Activated B cell treated with CpG ODN at 0.5 μM for 24 hours (primary cell): ENCODE results near the gene KIAA1614. TPM values are rescaled to one million over a fixed set of nuclear protein-coding genes. Genes with fewer than 3 reads are reported as not detected.

Experiments
- ATAC-seq: fragments of 200-7000 bp; cut with Tn5 transposase; one replicate; pipeline ENCODE4 v1.10.0; 2021; ENCODE audit warnings: low read depth, mild to moderate bottlenecking, moderate library complexity
- CTCF ChIA-PET: fragments of 350-600 bp; sonication (Branson Sonifier 250); formaldehyde crosslinking; loops from one replicate; lab custom pipeline; 2021; ENCODE audit warnings: antibody characterized with exemption; lab: Charles Lee
- POLR2A ChIA-PET: fragments of 350-600 bp; sonication (Branson Sonifier 250); formaldehyde crosslinking; loops from one replicate; lab custom pipeline; 2021; ENCODE audit warnings: antibody characterized with exemption; lab: Charles Lee
- DNase-seq: peaks from one replicate; pipeline ENCODE4 v3.0.0; 2022
- H3K27ac Mint-ChIP-seq: one replicate; pipeline ENCODE4 v1.8.0; 2020; ENCODE audit warnings: mixed read lengths
- H3K27me3 Mint-ChIP-seq: one replicate; pipeline ENCODE4 v1.8.0; 2021; ENCODE audit warnings: mixed read lengths
- H3K36me3 Mint-ChIP-seq: one replicate; pipeline ENCODE4 v1.8.0; 2021; ENCODE audit warnings: low read depth, mixed read lengths
- H3K4me1 Mint-ChIP-seq: one replicate; pipeline ENCODE4 v1.8.0; 2021; ENCODE audit warnings: mixed read lengths
- H3K4me3 Mint-ChIP-seq: one replicate; pipeline ENCODE4 v1.8.0; 2020; ENCODE audit warnings: mild to moderate bottlenecking, mixed read lengths
- H3K9me3 Mint-ChIP-seq: one replicate; pipeline ENCODE4 v1.8.0; 2020; ENCODE audit warnings: mixed read lengths
- intact Hi-C: fragments of 100-400 bp; cut with micrococcal nuclease; formaldehyde crosslinking; loops from one replicate; pipeline ENCODE4 v1.15.1; 2024
- total RNA-seq: library from RNA; stranded (reverse); gene quantifications from 2 replicates; pipeline ENCODE4 v1.2.3, GENCODE V29; 2022
- TF ChIP-seq, protein P1 (sequence below): fragments of 200-600 bp; IDR thresholded peaks from one replicate; pipeline ENCODE4 v1.8.0; 2022; ENCODE audit warnings: antibody characterized with exemption, mild to moderate bottlenecking

KIAA1614 gene
- total RNA-seq, 1 donor from 2014 or later = 0.38 TPM

DNA sequence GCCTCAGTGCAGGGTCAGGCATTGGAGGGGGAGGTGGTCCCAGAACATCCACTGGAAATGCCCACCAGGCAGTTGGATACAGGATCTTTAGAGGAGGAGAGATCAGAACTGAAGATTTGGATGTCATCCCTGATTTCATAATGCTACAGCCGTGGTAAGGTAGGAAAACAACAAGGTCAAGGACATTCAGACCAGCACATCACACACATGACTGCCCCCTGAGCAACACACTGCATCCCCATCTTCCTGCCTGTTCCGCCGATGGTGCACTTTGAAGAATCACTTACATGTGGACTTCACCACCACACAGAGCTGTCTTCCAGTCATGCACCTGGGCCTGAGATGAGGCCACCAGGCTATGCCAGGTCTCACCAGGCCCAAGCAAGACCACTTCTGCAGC lies 16.7 kb downstream of the KIAA1614 start:
- ATAC-seq = no peak
- peaks cover 3% of the 10 kb centered on the region for H3K27me3 Mint-ChIP-seq
- CTCF ChIA-PET = no interaction called here
- POLR2A ChIA-PET = no interaction called here
- no peak overlapping the region for H3K27ac Mint-ChIP-seq
- DNase-seq = no peak
- H3K36me3 Mint-ChIP-seq = no peaks in the 10 kb centered on the region
- H3K9me3 Mint-ChIP-seq = no peaks in the 10 kb centered on the region
- intact Hi-C loops = no loop called here
- no peak overlapping the region for H3K4me3 Mint-ChIP-seq
- H3K4me1 Mint-ChIP-seq = peaks cover 10% of the 10 kb centered on the region
- TF ChIP-seq, protein P1, sequence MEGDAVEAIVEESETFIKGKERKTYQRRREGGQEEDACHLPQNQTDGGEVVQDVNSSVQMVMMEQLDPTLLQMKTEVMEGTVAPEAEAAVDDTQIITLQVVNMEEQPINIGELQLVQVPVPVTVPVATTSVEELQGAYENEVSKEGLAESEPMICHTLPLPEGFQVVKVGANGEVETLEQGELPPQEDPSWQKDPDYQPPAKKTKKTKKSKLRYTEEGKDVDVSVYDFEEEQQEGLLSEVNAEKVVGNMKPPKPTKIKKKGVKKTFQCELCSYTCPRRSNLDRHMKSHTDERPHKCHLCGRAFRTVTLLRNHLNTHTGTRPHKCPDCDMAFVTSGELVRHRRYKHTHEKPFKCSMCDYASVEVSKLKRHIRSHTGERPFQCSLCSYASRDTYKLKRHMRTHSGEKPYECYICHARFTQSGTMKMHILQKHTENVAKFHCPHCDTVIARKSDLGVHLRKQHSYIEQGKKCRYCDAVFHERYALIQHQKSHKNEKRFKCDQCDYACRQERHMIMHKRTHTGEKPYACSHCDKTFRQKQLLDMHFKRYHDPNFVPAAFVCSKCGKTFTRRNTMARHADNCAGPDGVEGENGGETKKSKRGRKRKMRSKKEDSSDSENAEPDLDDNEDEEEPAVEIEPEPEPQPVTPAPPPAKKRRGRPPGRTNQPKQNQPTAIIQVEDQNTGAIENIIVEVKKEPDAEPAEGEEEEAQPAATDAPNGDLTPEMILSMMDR = no peak

DNA sequence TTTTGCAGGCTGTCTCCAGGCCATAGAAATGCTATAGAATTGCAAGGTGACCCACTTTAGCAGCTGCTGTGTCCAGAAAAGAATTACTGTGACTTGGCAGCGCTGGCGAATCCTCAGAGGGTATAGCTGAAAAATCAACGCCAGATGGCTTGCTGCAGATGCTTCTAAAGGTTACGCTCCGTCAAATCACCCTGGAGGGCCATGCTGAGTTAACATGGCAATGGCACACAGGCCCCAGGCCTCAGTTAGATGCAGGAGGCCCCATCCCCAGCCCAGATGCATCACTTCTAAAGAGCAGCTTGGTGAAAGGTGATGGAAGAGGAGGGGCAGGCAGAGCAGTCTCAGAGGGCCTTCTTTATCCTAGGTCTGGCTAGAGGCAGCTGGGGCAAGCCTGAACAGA lies 18.0 kb downstream of the KIAA1614 start:
- Mint-ChIP-seq H3K27ac (no peak overlapping the region), H3K4me1 (peaks cover 18% of the 10 kb centered on the region), H3K36me3 (no peaks in the 10 kb centered on the region), H3K9me3 (no peaks in the 10 kb centered on the region), H3K27me3 (no peaks in the 10 kb centered on the region), H3K4me3 (no peak overlapping the region)
- TF ChIP-seq, protein P1 = no peak
- ChIA-PET POLR2A (no interaction called here), CTCF (no interaction called here)
- ATAC-seq = no peak
- intact Hi-C loops = no loop called here
- DNase-seq = no peak

DNA sequence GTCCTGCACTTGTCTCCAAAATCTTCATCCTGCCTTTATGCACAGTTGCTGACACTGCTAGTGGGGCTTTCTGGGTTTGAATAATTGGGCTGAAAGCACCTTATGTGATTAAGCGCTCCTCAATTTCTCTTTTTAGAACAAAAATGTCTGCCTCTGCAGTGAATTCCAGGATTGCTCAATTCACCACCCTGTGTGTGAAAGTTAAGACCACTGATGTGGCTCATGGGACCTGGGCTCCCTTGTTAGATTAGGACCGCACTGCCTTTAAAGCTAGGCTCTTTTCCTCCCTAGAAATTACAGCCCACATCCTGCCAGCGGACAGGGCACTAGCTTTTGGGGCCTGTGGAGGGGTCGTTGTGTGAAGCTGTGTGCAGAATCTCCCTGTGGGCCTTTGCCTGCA lies 18.8 kb downstream of the KIAA1614 start:
- intact Hi-C loops = no loop called here
- TF ChIP-seq, protein P1 = no peak
- Mint-ChIP-seq H3K4me1 (peaks cover 21% of the 10 kb centered on the region), H3K27me3 (no peaks in the 10 kb centered on the region), H3K9me3 (no peaks in the 10 kb centered on the region), H3K36me3 (no peaks in the 10 kb centered on the region), H3K27ac (no peak overlapping the region), H3K4me3 (no peak overlapping the region)
- ATAC-seq (no peak), DNase-seq (no peak)
- ChIA-PET CTCF (no interaction called here), POLR2A (no interaction called here)

DNA sequence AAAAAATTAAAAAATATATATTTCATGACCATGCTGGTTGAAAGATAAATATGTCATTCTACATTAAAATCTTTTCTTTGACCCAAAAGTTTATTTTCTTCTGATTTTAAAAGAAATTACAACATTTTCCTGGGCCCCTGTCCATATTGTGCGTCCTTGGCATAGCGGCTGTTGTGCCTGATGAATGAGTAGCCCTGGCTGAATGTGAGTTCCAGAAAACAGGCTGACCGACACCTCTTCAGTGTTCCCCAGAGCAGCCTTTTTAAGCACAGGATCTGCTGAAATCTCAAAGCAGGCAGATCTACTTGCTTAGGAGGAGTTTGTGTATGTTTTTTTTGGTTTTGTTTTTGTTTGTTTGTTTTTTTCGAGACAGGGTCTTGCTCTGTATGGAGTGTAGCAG lies 19.7 kb downstream of the KIAA1614 start:
- ChIA-PET CTCF (no interaction called here), POLR2A (no interaction called here)
- ATAC-seq = no peak
- H3K9me3 Mint-ChIP-seq = no peaks in the 10 kb centered on the region
- DNase-seq = no peak
- intact Hi-C loops = no loop called here
- no peak overlapping the region for H3K4me3 Mint-ChIP-seq
- no peaks in the 10 kb centered on the region for H3K27me3 Mint-ChIP-seq
- no peak overlapping the region for H3K27ac Mint-ChIP-seq
- no peaks in the 10 kb centered on the region for H3K36me3 Mint-ChIP-seq
- TF ChIP-seq, protein P1 = no peak
- H3K4me1 Mint-ChIP-seq = peaks cover 16% of the 10 kb centered on the region

DNA sequence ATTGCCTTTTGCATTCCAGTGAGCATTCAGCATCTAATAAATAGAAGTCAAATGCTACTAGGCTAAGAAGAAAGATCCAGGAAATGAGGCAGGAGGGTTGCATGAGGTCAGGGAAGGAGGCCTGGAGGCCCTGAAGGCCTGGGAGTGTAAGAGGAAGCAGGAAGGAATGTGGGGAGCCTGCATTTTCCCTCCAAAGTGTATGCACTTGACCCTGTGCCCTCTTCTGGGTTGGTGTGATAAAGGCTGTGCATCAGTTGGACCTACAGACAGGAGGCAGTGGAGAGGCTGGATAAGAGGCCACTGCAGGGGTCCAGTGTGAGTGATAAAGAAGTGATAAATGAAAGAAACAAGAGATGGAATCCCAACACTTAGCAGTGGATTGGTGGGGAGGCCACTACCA lies 20.4 kb downstream of the KIAA1614 start:
- H3K4me1 Mint-ChIP-seq = peaks cover 16% of the 10 kb centered on the region
- DNase-seq = no peak
- TF ChIP-seq, protein P1 = no peak
- POLR2A ChIA-PET = no interaction called here
- intact Hi-C loops = no loop called here
- H3K36me3 Mint-ChIP-seq = no peaks in the 10 kb centered on the region
- H3K9me3 Mint-ChIP-seq = no peaks in the 10 kb centered on the region
- H3K4me3 Mint-ChIP-seq = no peak overlapping the region
- CTCF ChIA-PET = no interaction called here
- no peaks in the 10 kb centered on the region for H3K27me3 Mint-ChIP-seq
- no peak overlapping the region for H3K27ac Mint-ChIP-seq
- no peak for ATAC-seq
